MM.1S (cell line): ENCODE results near the gene ETNK1.
"Not testable (repeated sequence)": the region's sequence is repeated elsewhere in the genome, so short reads cannot be mapped to it uniquely, and the experiment has no call there.

Experiments
- DNase-seq: peaks from one replicate; pipeline ENCODE4 v3.0.0-alpha.2; 2015
- H2AFZ ChIP-seq: fragments of 300-600 bp; sonication (generic); 2 replicates; pipeline ENCODE4 v1.6.0; 2016; ENCODE audit warnings: antibody characterized with exemption, low read length
- H3F3A ChIP-seq: fragments of 300-600 bp; sonication (generic); 2 replicates; pipeline ENCODE4 v1.6.1; 2016; ENCODE audit warnings: mild to moderate bottlenecking, antibody characterized with exemption, low read length, moderate library complexity, mixed read lengths; ENCODE audit not compliant: insufficient read depth
- H3K27ac ChIP-seq: fragments of 300-600 bp; sonication (generic); 2 replicates; pipeline ENCODE4 v1.5.1; 2016; ENCODE audit warnings: mild to moderate bottlenecking, low read length
- H3K27me3 ChIP-seq: fragments of 300-600 bp; sonication (generic); replicated peaks from 2 replicates; pipeline ENCODE4 v1.6.0; 2016; ENCODE audit warnings: low read length; ENCODE audit not compliant: insufficient read depth
- H3K36me3 ChIP-seq: fragments of 300-600 bp; sonication (generic); replicated peaks from 2 replicates; pipeline ENCODE4 v1.6.1; 2016; ENCODE audit warnings: mild to moderate bottlenecking, low read length, mixed read lengths; ENCODE audit not compliant: insufficient read depth
- H3K4me1 ChIP-seq: fragments of 300-600 bp; sonication (generic); 2 replicates; pipeline ENCODE4 v1.6.1; 2016; ENCODE audit warnings: low read length, mixed read lengths
- H3K4me2 ChIP-seq: fragments of 300-600 bp; sonication (generic); 2 replicates; pipeline ENCODE4 v1.6.0; 2016; ENCODE audit warnings: low read depth, low read length
- H3K4me3 ChIP-seq: fragments of 300-600 bp; sonication (generic); 2 replicates; pipeline ENCODE4 v1.5.1; 2016; ENCODE audit warnings: low read length, mixed read lengths
- H3K79me2 ChIP-seq: fragments of 300-600 bp; sonication (generic); 2 replicates; pipeline ENCODE4 v1.6.1; 2016; ENCODE audit warnings: mixed run types, low read length, mixed read lengths
- H3K9ac ChIP-seq: fragments of 300-600 bp; sonication (generic); 2 replicates; pipeline ENCODE4 v1.6.1; 2016; ENCODE audit warnings: low read length, mixed read lengths
- H3K9me2 ChIP-seq: fragments of 300-600 bp; sonication (generic); replicated peaks from 2 replicates; pipeline ENCODE4 v1.6.1; 2016; ENCODE audit warnings: mild to moderate bottlenecking, low read length, mixed read lengths; ENCODE audit not compliant: insufficient read depth
- H3K9me3 ChIP-seq: fragments of 300-600 bp; sonication (generic); replicated peaks from 2 replicates; pipeline ENCODE4 v1.6.1; 2016; ENCODE audit warnings: mild to moderate bottlenecking, low read length, mixed read lengths; ENCODE audit not compliant: insufficient read depth
- H4K20me1 ChIP-seq: fragments of 300-600 bp; sonication (generic); 2 replicates; pipeline ENCODE4 v1.6.1; 2016; ENCODE audit warnings: mild to moderate bottlenecking, low read length, moderate library complexity, mixed read lengths; ENCODE audit not compliant: insufficient read depth
- EZH2 ChIP-seq: fragments of 300-600 bp; sonication (generic); optimal IDR thresholded peaks from 2 replicates; pipeline ENCODE3; 2017; ENCODE audit warnings: low read depth, mild to moderate bottlenecking, antibody characterized with exemption, low read length, mixed read lengths
- EZH2phosphoT487 ChIP-seq: fragments of 300-600 bp; sonication (generic); IDR thresholded peaks from 2 replicates; pipeline ENCODE4 v1.6.1; 2018; ENCODE audit warnings: antibody characterized with exemption, low read length
- TF ChIP-seq, protein P1 (sequence below): fragments of 300-600 bp; sonication (generic); IDR thresholded peaks from 2 replicates; pipeline ENCODE4 v1.5.1; 2016; ENCODE audit warnings: antibody characterized with exemption, low read length, mixed read lengths

The ETNK1 gene

DNA sequence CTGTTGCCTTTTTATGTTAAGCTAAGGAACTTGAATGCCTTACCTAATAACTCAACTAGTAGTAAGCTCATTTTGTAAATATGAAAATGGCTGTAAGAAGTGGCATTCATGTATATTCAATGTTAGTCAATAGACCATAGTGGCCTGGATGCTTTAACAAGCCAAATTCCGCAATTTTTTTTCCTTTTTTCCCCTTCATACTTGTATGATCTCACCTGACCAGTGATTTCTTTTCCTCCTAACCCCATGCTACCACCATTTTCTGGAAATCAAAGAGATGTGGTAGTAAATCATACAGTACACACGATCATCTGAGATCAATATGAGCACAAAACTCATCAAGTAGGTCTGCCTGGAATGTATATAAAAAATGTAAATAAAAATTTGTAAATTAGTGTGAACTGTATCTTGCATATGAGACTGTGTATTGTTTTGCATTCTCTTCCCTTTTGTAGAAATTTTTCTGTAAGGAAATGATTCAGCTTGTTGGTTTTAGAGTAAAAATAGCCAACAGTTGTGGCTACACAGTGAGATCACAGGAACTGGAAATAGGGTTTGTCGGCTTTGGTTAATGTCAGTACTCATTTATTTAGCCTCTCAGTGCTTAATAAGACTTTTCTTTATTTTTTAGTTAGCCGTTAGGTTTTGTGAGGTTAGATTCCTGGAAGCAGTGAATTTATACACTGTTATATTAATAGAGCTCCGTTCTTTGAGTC is 62.5 kb downstream of the ETNK1 start:
- Histone ChIP-seq H3K27ac (peak overlapping the region; percentile 96), H3F3A (peaks cover 28% of the 10 kb centered on the region), H3K4me3 (peak overlapping the region; percentile 28; the same call in 1 of the 2 replicates), H3K27me3 (no peaks in the 10 kb centered on the region), H3K9me3 (no peaks in the 10 kb centered on the region), H3K79me2 (0 out of 2 replicates have a peak, but pooled peaks cover 7% of the 10 kb centered on the region), H3K9ac (peak overlapping the region; percentile 53), H2AFZ (peak overlapping the region; percentile 33; the same call in 1 of the 2 replicates), H3K9me2 (no peaks in the 10 kb centered on the region), H3K4me1 (peaks cover 64% of the 10 kb centered on the region), H3K4me2 (peak overlapping the region; percentile 74), H3K36me3 (no peaks in the 10 kb centered on the region; the same call in 1 of the 2 replicates), H4K20me1 (no peaks in the 10 kb centered on the region)
- peak; percentile 89 for DNase-seq
- TF ChIP-seq, protein P1, sequence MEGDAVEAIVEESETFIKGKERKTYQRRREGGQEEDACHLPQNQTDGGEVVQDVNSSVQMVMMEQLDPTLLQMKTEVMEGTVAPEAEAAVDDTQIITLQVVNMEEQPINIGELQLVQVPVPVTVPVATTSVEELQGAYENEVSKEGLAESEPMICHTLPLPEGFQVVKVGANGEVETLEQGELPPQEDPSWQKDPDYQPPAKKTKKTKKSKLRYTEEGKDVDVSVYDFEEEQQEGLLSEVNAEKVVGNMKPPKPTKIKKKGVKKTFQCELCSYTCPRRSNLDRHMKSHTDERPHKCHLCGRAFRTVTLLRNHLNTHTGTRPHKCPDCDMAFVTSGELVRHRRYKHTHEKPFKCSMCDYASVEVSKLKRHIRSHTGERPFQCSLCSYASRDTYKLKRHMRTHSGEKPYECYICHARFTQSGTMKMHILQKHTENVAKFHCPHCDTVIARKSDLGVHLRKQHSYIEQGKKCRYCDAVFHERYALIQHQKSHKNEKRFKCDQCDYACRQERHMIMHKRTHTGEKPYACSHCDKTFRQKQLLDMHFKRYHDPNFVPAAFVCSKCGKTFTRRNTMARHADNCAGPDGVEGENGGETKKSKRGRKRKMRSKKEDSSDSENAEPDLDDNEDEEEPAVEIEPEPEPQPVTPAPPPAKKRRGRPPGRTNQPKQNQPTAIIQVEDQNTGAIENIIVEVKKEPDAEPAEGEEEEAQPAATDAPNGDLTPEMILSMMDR = no peak
- TF ChIP-seq EZH2phosphoT487 (no peak), EZH2 (no peak)

DNA sequence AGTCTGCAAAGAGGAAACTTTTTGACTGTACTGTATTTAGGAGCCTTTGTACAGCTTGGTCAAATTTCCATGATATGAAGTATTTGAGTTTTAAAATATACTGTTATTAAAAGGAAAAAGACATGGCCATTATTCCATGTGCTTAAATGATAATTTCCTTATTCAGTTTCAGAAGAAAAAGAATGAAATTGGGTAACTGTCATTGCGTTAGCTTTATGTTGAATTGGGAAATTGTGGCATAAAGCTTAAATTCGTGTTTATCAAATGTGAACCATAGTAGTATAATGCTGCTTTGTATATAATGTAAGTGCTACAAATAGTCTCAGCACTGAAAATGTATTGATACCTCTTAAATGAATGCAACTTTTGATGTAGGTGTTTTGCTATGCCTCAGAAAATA is 64.9 kb downstream of the ETNK1 start:
- no peak for TF ChIP-seq EZH2
- TF ChIP-seq, protein P1 = no peak
- TF ChIP-seq EZH2phosphoT487 = no peak
- Histone ChIP-seq H3K27me3 (no peaks in the 10 kb centered on the region), H3F3A (peaks cover 29% of the 10 kb centered on the region), H3K79me2 (0 out of 2 replicates have a peak, but pooled peaks cover 7% of the 10 kb centered on the region), H3K4me3 (no peak overlapping the region), H3K27ac (no peak overlapping the region), H3K9me2 (no peaks in the 10 kb centered on the region), H2AFZ (no peak overlapping the region), H3K9me3 (no peaks in the 10 kb centered on the region), H3K9ac (no peak overlapping the region), H4K20me1 (no peaks in the 10 kb centered on the region), H3K4me2 (no peak overlapping the region), H3K36me3 (no peaks in the 10 kb centered on the region; the same call in 1 of the 2 replicates), H3K4me1 (peaks cover 67% of the 10 kb centered on the region)
- DNase-seq = no peak

DNA sequence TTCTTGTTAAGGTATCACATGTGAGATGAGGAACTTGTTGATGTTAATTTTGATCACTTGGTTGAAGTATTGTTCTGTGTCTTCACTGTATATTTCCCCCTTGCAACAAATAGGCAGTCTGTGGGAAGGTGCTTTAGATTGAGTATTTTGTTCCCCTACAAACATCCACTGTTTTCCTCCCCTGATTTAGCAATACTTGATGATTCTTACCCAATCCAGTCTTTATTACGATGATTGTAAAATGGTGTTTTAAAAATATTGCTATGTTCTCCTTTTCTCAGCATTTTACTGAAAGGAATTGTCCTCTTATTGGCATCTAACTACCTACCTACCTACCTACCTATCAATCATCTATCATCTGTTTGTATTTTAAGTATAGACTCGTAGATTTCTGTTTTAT is 66.3 kb downstream of the ETNK1 start:
- H3K4me3 ChIP-seq = no peak overlapping the region
- DNase-seq = no peak
- H3K27ac ChIP-seq = no peak overlapping the region
- H3K9ac ChIP-seq = no peak overlapping the region
- TF ChIP-seq, protein P1 = no peak
- TF ChIP-seq EZH2 (no peak), EZH2phosphoT487 (no peak)
- no peaks in the 10 kb centered on the region for H3K9me3 ChIP-seq
- no peak overlapping the region for H2AFZ ChIP-seq
- H4K20me1 ChIP-seq = no peaks in the 10 kb centered on the region
- no peaks in the 10 kb centered on the region for H3K9me2 ChIP-seq
- H3F3A ChIP-seq = peaks cover 25% of the 10 kb centered on the region
- peaks cover 59% of the 10 kb centered on the region for H3K4me1 ChIP-seq
- 0 out of 2 replicates have a peak, but pooled peaks cover under 1% of the 10 kb centered on the region for H3K79me2 ChIP-seq
- H3K27me3 ChIP-seq = no peaks in the 10 kb centered on the region
- H3K36me3 ChIP-seq = no peaks in the 10 kb centered on the region; the same call in 1 of the 2 replicates
- H3K4me2 ChIP-seq = no peak overlapping the region

DNA sequence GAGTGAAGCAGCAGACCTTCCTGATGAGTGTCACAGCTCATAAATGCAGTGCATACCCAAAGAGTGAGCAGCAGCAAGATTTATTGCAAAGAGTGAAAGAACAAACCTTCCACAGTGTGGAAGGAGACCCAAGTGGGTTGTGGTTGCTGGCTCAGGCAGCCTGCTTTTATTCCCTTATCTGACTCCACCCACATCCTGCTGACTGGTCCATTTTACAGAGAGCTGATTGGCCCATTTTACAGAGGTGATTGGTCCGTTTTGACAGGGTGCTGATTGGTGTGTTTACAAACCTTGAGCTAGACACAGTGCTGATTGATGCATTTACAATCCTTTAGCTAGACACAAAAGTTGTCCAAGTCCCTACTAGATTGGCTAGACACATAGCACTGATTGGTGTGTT is 67.5 kb downstream of the ETNK1 start:
- Histone ChIP-seq H3K4me1 (peaks cover 48% of the 10 kb centered on the region), H3F3A (peaks cover 14% of the 10 kb centered on the region)
- not testable (repeated sequence) for H2AFZ ChIP-seq, H3K36me3 ChIP-seq, H3K9me3 ChIP-seq, H3K9ac ChIP-seq, H3K27me3 ChIP-seq, DNase-seq, H3K9me2 ChIP-seq, H3K4me2 ChIP-seq, H3K27ac ChIP-seq, H4K20me1 ChIP-seq, H3K4me3 ChIP-seq, H3K79me2 ChIP-seq
